Pancreas (tissue), 10 donors: ENCODE results near the gene TAS1R3. TPM values are rescaled to one million over a fixed set of nuclear protein-coding genes. Genes with fewer than 3 reads are reported as not detected.
A peak's percentile ranks its signal among the peaks of the same experiment; 100 is the strongest.

Source experiments
- ATAC-seq, 4 donors: fragments of 200-7000 bp; cut with Tn5 transposase; one replicate each; pipeline versions ENCODE4 v1.8.0 to v1.9.1; 2020; ENCODE audit warnings: mild to moderate bottlenecking in 4 of 4, moderate library complexity in 4 of 4
- DNase-seq, 6 donors: peaks; one replicate each; pipeline ENCODE4 v3.0.0-alpha.2; 2020
- FAIRE-seq: peaks from 2 replicates; lab custom pipeline; 2012; peaks lifted over from hg19 to GRCh38; lab: Jason Lieb, UNC
- H3K27ac ChIP-seq, 4 donors: fragments of 200-600 bp; sonication (generic); 1 replicate in 3 of 4; 2 replicates in 1 of 4; pipeline versions ENCODE4 v1.5.0 to v1.8.0; 2020
- H3K27me3 ChIP-seq, 4 donors: fragments of 200-600 bp; one replicate each; pipeline ENCODE4 v1.8.0; 2021
- H3K36me3 ChIP-seq, 3 donors: fragments of 200-600 bp; sonication (generic) in 1 of 3; one replicate each; pipeline versions ENCODE4 v1.5.0 to v1.8.0; 2020 to 2021
- H3K4me1 ChIP-seq, 3 donors: fragments of 200-600 bp; one replicate each; pipeline ENCODE4 v1.8.0; 2021
- H3K4me3 ChIP-seq, 4 donors: fragments of 200-600 bp; sonication (generic) in 2 of 4; one replicate each; pipeline versions ENCODE4 v1.5.0 to v1.8.0; 2020 to 2021
- H3K9me3 ChIP-seq, 4 donors: fragments of 200-600 bp; one replicate each; pipeline ENCODE4 v1.8.0; 2021
- CTCF ChIP-seq, 4 donors: fragments of 200-600 bp; sonication (generic) in 3 of 4; IDR thresholded peaks; one replicate each; pipeline versions ENCODE4 v1.5.0 to v1.8.0; 2021; ENCODE audit warnings: antibody characterized with exemption in 4 of 4
- WGBS, 2 donors: extraction: QIAGEN DNeasy Blood & Tissue Kit; methylation state at CpG; one replicate each; pipeline ENCODE4 v1.1.7; 2013; 5-methylcytosine and 5-hydroxymethylcytosine counted together
- intact Hi-C, 3 donors: fragments of 100-400 bp; cut with DNase I; formaldehyde crosslinking; loops; one replicate each; pipeline versions ENCODE4 v1.11.1 to v1.14.2; 2022
- polyA plus RNA-seq, 2 donors: library from polyadenylated mRNA; stranded (reverse); fragments of 200-250 nt; gene quantifications; one replicate each; pipeline ENCODE4 v1.2.3, GENCODE V29; 2013
- total RNA-seq, 6 donors: library from RNA; stranded (reverse); fragmentation: NEBNext Ultra II Directional in 4 of 6; extraction: Animal tissue kit (Norgen Biotek cat#: 25700) in 4 of 6; gene quantifications; one replicate each; pipeline versions ENCODE4 v1.2.1 to v1.2.4, GENCODE V29; 2021 to 2023
- donor health status: healthy with polysubstance abuse.
- donor health status: DM: no; HTN: no; CAD: no; lungs with moderate emphysema.
- donor health status: DM: no; HTN: no; CAD: no.
- donor health status: control.
- donor health status: control.
- donor health status: Bipolar disorder and iron deficiency.
- donor health status: DM: yes; HTN: yes; CAD: no.
- donor health status: DM: no; HTN: no; CAD: no.
- donor health status: DM: no; HTN: no; CAD: no.
- donor health status: DM: yes; HTN: yes; CAD: no.

Gene TAS1R3
- total and polyA plus RNA-seq, 8 donors: 0.04 to 0.41 (median 0.12) TPM

DNA sequence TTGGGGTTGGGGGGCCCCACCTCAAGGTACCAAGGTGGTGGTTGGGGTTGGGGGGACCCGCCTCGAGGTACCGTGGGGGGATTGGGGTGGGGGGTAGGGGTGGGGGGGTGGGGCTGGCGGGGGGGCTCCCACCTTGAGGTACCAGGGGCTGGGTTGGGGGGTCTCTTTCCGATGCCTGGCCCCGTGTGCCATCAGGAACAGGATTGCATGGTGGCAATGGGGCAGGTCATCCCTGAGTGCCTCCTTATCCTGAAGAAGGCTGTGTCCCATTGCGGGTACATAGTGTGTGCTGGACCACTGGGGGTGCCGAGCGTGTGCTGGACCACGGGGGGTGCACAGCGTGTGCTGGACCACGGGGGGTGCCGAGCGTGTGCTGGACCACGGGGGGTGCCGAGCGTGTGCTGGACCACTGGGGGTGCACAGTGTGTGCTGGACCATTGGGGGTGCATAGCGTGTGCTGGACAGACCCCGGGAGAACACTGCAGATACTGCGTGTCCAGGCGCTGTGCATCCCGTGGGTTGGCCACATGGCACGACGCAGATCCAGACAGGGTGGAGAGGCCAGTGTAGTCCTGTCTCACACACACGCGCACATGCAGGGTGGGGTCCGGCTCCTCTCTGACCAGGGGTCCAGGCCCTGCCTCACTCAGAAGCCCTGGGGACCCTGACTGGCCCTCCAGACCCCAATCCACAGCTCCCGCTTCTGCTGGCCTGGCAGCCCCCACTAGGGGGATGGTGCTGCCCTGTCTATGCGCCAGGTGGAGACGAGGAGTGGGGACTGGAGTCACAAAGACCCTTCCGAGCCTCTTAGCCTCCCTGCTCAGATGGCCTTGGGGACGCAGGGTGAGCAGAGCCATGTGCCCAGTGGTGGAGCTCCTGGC is 46.6 kb upstream of the TAS1R3 start:
- FAIRE-seq (no peak), ATAC-seq (no peak), DNase-seq (peak in 3 of 6 donors; percentile 22 to 74 (median 45))
- Histone ChIP-seq H3K9me3 (no peaks in the 10 kb centered on the region), H3K27ac (no peak overlapping the region), H3K4me3 (no peak overlapping the region), H3K4me1 (peaks cover 5 to 11% (median 10%) of the 10 kb centered on the region in 3 donors), H3K27me3 (peaks cover 0 to 4% (median 0%) of the 10 kb centered on the region in 4 donors), H3K36me3 (no peaks in the 10 kb centered on the region)
- intact Hi-C loops: loop anchor here in 1 of 3 donors (10.0 kb wide), 1 partner anchor 300 kb away; the partner anchor contains the start of gene PERM1
- TF ChIP-seq CTCF (IDR thresholded peaks at IDR 0.05): no peak
- WGBS, 2 donors: 74 to 88% methylated on average over 27 to 32 of the region's 32 CpGs

DNA sequence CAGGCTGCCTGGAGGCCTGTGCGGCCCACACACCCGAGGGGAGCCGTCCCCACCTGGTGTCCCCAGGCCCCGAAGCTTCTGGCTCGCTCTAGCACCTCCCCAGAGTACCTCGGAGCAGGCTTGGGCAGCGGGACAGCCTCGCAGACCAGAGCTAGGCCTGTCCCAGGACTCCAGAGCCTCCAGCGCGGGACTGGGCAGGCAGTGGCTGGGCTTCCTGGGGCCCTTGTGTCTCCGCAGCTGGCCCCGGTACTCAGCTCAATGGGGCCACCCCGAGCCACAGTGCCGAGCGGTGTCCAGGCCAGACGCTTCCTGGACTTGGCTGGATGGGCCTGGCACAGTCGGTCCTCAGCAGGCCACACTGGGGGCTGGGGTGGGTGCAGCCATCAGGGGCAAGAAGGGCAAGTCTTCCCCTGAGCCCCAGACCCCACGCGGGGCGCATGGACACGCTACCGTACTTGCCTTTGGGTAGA is 45.9 kb upstream of the TAS1R3 start:
- Histone ChIP-seq H3K4me1 (peaks cover 5 to 11% (median 10%) of the 10 kb centered on the region in 3 donors), H3K9me3 (no peaks in the 10 kb centered on the region), H3K27me3 (peaks cover 0 to 4% (median 0%) of the 10 kb centered on the region in 4 donors), H3K4me3 (no peak overlapping the region), H3K27ac (no peak overlapping the region), H3K36me3 (no peaks in the 10 kb centered on the region)
- intact Hi-C loops: loop anchor here in 1 of 3 donors (10.0 kb wide), 1 partner anchor 300 kb away; the partner anchor contains the start of gene PERM1
- FAIRE-seq (no peak), ATAC-seq (no peak), DNase-seq (peak in 2 of 6 donors; percentile 23 to 72)
- no peak for TF ChIP-seq CTCF (IDR thresholded peaks at IDR 0.05)
- WGBS, 2 donors: 92 to 93% methylated on average over 22 of the region's 22 CpGs

- FAIRE-seq: no peak
- Histone ChIP-seq H3K4me3 (no peak overlapping the region), H3K9me3 (no peaks in the 10 kb centered on the region), H3K4me1 (peaks cover 5 to 11% (median 10%) of the 10 kb centered on the region in 3 donors), H3K27ac (no peak overlapping the region), H3K27me3 (peaks cover 0 to 4% (median 0%) of the 10 kb centered on the region in 4 donors), H3K36me3 (no peaks in the 10 kb centered on the region)
- DNase-seq: peak in 3 of 6 donors; percentile 19 to 69 (median 52)
- 64 to 68% methylated on average over 35 to 37 of the region's 37 CpGs for WGBS, 2 donors
- ATAC-seq: no peak
- no peak for TF ChIP-seq CTCF (IDR thresholded peaks at IDR 0.05)
- intact Hi-C loops: loop anchor here in 1 of 3 donors (10.0 kb wide), 1 partner anchor 301 kb away; the partner anchor contains the start of gene PERM1
These were observed 45.3 kb upstream of the TAS1R3 start for GRCh38 chr1:1285611-1286311.

- no peak for FAIRE-seq
- Histone ChIP-seq H3K27ac (no peak overlapping the region), H3K36me3 (no peaks in the 10 kb centered on the region), H3K9me3 (no peaks in the 10 kb centered on the region), H3K4me3 (no peak overlapping the region), H3K4me1 (peaks cover 3 to 8% (median 8%) of the 10 kb centered on the region in 3 donors), H3K27me3 (peaks cover 0 to 4% (median 0%) of the 10 kb centered on the region in 4 donors)
- 49 to 61% methylated on average over 37 to 50 of the region's 50 CpGs for WGBS, 2 donors
- intact Hi-C loops: loop anchor here in 1 of 3 donors (10.0 kb wide), 1 partner anchor 302 kb away; the partner anchor contains the start of gene PERM1
- no peak for ATAC-seq
- peak in 3 of 6 donors; percentile 34 to 82 (median 55) for DNase-seq
- TF ChIP-seq CTCF (IDR thresholded peaks at IDR 0.05): no peak
These were observed 44.5 kb upstream of the TAS1R3 start for GRCh38 chr1:1286313-1287261.
